Tibial nerve (tissue), 4 donors: ENCODE results near the gene CLDN12. TPM values are rescaled to one million over a fixed set of nuclear protein-coding genes. Genes with fewer than 3 reads are reported as not detected.
A peak's percentile ranks its signal among the peaks of the same experiment; 100 is the strongest.

Source experiments
- DNase-seq, 2 donors: peaks; one replicate each; pipeline ENCODE4 v3.0.0-alpha.2; 2019; ENCODE audit warnings: low spot score in 2 of 2
- H3K27ac ChIP-seq, 4 donors: fragments of 200-600 bp; sonication (generic) in 3 of 4; one replicate each; pipeline ENCODE4 v1.5.1; 2017 to 2019; ENCODE audit warnings: mild to moderate bottlenecking in 1 of 4
- H3K27me3 ChIP-seq, 2 donors: fragments of 200-600 bp; sonication (generic) in 1 of 2; one replicate each; pipeline versions ENCODE4 v1.5.1 to v1.6.0; 2017 to 2019
- H3K36me3 ChIP-seq, 3 donors: fragments of 200-600 bp; sonication (generic); one replicate each; pipeline ENCODE4 v1.5.1; 2018 to 2019
- H3K4me1 ChIP-seq, 4 donors: fragments of 200-600 bp; sonication (generic) in 3 of 4; one replicate each; pipeline ENCODE4 v1.5.1; 2017 to 2019
- H3K4me3 ChIP-seq, 4 donors: fragments of 200-600 bp; sonication (generic) in 3 of 4; one replicate each; pipeline ENCODE4 v1.5.1; 2017 to 2019; ENCODE audit warnings: mild to moderate bottlenecking in 1 of 4, moderate library complexity in 1 of 4
- H3K9me3 ChIP-seq, 4 donors: fragments of 200-600 bp; sonication (generic) in 3 of 4; one replicate each; pipeline ENCODE4 v1.5.1; 2017 to 2019
- CTCF ChIP-seq, 5 experiments: fragments of 200-600 bp in 3 of 5; fragments of 450-650 bp in 2 of 5; sonication (generic) in 3 of 5; IDR thresholded peaks; one replicate each; pipeline ENCODE4 v1.5.1; 2016 to 2019; ENCODE audit warnings: antibody characterized with exemption in 5 of 5, mild to moderate bottlenecking in 3 of 5, moderate library complexity in 2 of 5
- EP300 ChIP-seq, 2 donors: sonication (generic); formaldehyde crosslinking; IDR thresholded peaks; one replicate each; pipeline ENCODE4 v1.6.1; 2017; ENCODE audit warnings: antibody characterized with exemption in 2 of 2, mild to moderate bottlenecking in 1 of 2
- POLR2A ChIP-seq, 2 donors: fragments of 450-650 bp; IDR thresholded peaks; one replicate each; pipeline ENCODE4 v1.6.1; 2017; ENCODE audit warnings: antibody characterized with exemption in 2 of 2, mild to moderate bottlenecking in 2 of 2, moderate library complexity in 2 of 2
- WGBS, 2 donors: methylation state at CpG; one replicate each; pipeline ENCODE4 v1.1.5; 2018; 5-methylcytosine and 5-hydroxymethylcytosine counted together
- total RNA-seq, 4 donors: library from RNA; depleted of rRNA; stranded (reverse); fragments of >200 nt; gene quantifications; one replicate each; pipeline ENCODE4 v1.1.0, GENCODE V29; 2016

The CLDN12 gene
- 10 to 100 TPM; 14.1 to 24.3 (median 15.9) TPM for total RNA-seq

GRCh38 chr7:90403174-90404113 is at the start of gene CLDN12:
TSS of gene CLDN12 (plus strand) at chr7:90403461. CDS start at chr7:90412677, 9,216 bp downstream.
- 0 to 1% methylated on average over 33 to 35 of the region's 35 CpGs for WGBS, 2 donors
- Histone ChIP-seq H3K9me3 (peaks cover 0 to 17% (median 0%) of the 10 kb centered on the region in 4 donors), H3K4me1 (peaks cover 0 to 40% (median 2%) of the 10 kb centered on the region in 4 donors), H3K27me3 (no peaks in the 10 kb centered on the region), H3K27ac (peak within 1 kb of the TSS; percentile 85 to 96 (median 88)), H3K4me3 (peak within 1 kb of the TSS; percentile 53 to 84 (median 74)), H3K36me3 (peaks cover 0 to 7% (median 0%) of the 10 kb centered on the region in 3 donors)
- DNase-seq, result peak; percentile 59 to 82
- TF ChIP-seq POLR2A (IDR thresholded peaks at IDR 0.05) (peak; percentile 5 to 47), EP300 (IDR thresholded peaks at IDR 0.05) (peak in 1 of 2 donors; percentile 84), CTCF (IDR thresholded peaks at IDR 0.05) (peak in 1 of 5 experiments; percentile 21)

GRCh38 chr7:90383422-90383821 is 19.8 kb upstream of the CLDN12 start:
- Histone ChIP-seq H3K4me3 (no peak overlapping the region), H3K27me3 (no peaks in the 10 kb centered on the region), H3K36me3 (peaks cover 0 to 86% (median 13%) of the 10 kb centered on the region in 3 donors), H3K4me1 (no peaks in the 10 kb centered on the region), H3K9me3 (peaks cover 0 to 5% (median 0%) of the 10 kb centered on the region in 4 donors), H3K27ac (no peak overlapping the region)
- no peak for DNase-seq
- TF ChIP-seq CTCF (IDR thresholded peaks at IDR 0.05) (no peak), POLR2A (IDR thresholded peaks at IDR 0.05) (no peak), EP300 (IDR thresholded peaks at IDR 0.05) (no peak)
- WGBS, 2 donors, result 92 to 97% methylated on average over 1 of the region's 1 CpG

GRCh38 chr7:90383861-90384260 is 19.4 kb upstream of the CLDN12 start:
- Histone ChIP-seq H3K36me3 (peaks cover 0 to 82% (median 13%) of the 10 kb centered on the region in 3 donors), H3K27me3 (no peaks in the 10 kb centered on the region), H3K9me3 (peaks cover 0 to 5% (median 0%) of the 10 kb centered on the region in 4 donors), H3K4me1 (no peaks in the 10 kb centered on the region), H3K4me3 (no peak overlapping the region), H3K27ac (no peak overlapping the region)
- WGBS, 2 donors, result 95 to 96% methylated on average over 3 of the region's 3 CpGs
- TF ChIP-seq CTCF (IDR thresholded peaks at IDR 0.05) (no peak), POLR2A (IDR thresholded peaks at IDR 0.05) (no peak), EP300 (IDR thresholded peaks at IDR 0.05) (no peak)
- DNase-seq, result no peak

GRCh38 chr7:90384433-90384832 is 18.8 kb upstream of the CLDN12 start:
- H3K27ac ChIP-seq, result no peak overlapping the region
- H3K4me1 ChIP-seq, result no peaks in the 10 kb centered on the region
- H3K27me3 ChIP-seq, result no peaks in the 10 kb centered on the region
- no peak overlapping the region for H3K4me3 ChIP-seq
- peaks cover 0 to 5% (median 0%) of the 10 kb centered on the region in 4 donors for H3K9me3 ChIP-seq
- DNase-seq, result no peak
- TF ChIP-seq POLR2A (IDR thresholded peaks at IDR 0.05) (no peak), CTCF (IDR thresholded peaks at IDR 0.05) (no peak), EP300 (IDR thresholded peaks at IDR 0.05) (no peak)
- H3K36me3 ChIP-seq, result peaks cover 0 to 82% (median 9%) of the 10 kb centered on the region in 3 donors
